Measurements from ENCODE around the gene MLC1.

Gene MLC1

DNA sequence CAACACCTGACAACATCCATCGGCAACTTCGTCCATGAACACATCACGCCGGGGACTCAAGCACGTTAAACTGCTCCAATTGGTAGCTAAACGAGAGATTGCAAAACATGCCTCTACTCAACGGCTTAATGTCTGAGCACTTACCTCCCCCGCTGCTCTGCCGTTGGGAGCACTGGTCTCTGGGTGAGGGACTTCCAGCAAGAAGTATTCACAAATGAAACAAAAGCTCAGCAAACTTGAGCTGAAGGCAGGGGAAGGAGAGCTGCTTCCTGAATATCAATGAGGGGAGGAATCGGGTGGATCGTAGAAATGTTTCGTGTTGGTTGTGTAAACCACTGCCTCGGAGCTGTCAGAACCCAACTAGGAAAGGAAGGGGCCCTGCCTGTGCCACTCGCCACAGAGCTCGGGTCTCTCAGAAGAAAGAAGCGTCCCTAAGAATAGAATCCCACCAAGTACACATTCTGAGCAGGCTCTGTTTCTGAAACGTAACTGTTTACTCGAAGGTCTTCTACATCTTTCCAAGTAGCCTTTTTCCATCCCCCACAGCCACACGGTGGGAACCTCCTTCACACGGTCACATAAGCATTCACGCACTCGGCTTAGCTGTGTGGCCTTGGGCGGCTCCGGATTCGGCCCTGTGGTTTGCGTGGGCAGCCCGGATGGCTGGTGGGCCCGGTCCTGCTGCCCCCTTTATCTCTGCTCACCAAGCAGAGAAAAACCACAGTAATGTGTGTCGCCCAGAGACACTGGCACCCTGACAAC, at the start of gene MLC1:
Gene MLC1 (minus strand): TSS at position 216 of the 762 bp plus-strand sequence. CDS start 524 bp downstream, outside the sequence.
- DNase-seq (ENCODE audit: low read depth in 2 of 2) = no peak

DNA sequence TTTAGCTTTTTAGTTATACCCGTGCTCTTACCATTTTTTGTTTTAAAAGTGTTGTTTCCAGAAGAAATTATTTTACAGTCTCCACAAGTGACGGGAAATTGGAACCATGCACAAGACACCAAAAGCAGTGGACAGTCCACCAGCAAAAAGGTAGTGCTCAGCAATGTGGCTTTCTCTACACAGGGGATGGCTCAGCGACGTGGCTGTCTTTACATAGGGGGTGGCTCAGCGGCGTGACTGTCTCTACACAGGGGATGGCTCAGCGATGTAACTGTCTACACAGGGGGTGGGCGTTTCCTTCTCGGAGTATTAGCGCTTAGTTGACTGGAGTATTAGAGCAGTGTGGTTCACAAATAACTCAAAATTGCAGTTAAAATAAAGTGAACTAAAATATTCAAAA, 49.3 kb upstream of the MLC1 start:
- DNase-seq (ENCODE audit: low read depth in 2 of 2) = no peak

DNA sequence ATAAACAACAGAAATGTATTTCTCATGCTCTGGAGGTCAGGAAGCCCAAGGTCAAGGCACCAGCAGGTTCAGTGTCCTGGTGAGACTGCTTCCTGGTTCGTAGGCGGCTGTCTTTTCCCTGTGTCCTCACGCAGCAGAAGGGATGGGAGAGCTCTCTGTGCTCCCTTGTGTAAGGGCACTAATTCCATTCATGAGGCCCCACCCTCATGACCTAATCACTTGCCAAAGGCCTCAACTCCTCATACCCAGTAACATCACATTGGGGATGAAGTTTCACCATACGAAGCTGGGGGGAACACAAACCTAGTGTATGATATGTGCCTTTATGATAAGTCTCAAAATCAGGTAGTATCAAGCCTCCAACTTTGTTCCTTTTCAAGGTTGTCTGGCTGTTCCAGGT, 46.7 kb upstream of the MLC1 start:
- no peak for DNase-seq (ENCODE audit: low read depth in 2 of 2)

DNA sequence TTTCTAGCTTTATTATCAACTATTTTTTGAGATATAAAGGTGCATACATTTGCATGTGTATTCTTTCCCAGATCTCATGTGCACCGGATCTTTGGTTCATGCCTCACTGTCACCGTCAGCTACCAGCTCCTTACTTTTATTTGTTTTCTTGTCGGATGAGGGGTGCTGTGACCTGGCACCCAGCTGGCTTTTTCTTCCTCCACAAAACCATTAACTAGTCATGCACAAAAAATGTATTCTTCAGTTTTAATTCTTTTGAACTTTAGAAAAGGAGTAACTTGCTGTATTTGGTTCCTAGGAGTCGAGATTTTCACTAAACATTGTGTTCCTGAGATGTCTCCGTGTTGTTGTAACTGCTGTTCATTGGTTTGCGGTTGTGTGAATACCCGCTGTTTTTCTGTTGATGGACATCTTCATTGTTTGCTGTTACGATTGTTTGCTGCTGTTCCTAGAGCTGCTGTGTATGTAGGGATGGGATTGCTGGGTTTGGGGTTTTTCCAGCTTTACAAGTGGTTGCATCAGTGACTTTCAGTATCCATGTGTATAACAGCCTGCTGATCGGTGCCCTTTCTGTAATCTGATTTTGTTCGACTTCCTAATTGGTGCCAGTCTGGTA, 44.0 kb upstream of the MLC1 start:
- DNase-seq (ENCODE audit: low read depth in 2 of 2) = no peak

DNA sequence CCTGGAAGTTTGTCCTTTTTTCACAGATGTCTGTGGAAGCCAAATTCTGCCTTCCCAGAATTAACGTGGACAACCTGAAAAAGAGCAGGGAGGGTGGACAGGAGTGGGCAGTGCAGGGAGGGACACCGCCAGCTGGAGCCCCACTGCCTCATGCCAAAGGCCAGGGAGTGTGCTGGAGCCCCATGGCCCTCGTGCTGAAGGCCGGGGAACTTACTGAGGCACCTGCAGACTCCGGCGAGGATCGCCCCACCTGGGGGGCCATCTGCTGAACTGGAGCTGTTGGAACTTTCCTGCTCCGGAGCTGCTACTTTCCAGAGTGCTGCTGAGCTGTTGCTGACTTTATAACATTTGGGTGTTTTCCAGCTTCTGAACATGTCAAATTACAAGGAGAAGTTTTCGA, 39.8 kb upstream of the MLC1 start:
- no peak for DNase-seq (ENCODE audit: low read depth in 2 of 2)

DNA sequence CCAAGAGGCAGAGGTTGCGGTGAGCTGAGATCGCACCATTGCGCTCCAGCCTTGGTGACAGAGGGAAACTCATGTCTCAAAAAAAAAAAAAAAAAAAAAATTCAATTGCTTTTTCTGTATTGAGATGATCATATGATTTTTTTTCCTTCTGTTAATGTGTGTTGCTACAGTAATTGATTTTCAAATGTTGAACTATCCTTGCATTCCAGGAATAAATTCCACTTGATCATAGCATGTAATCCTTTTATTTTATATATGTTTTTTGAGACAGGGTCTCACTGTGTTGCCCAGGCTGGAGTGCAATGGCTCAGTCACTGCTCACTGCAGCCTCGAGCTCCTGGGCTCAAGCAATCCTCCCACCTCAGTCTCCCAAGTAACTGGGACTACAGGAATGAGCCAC, 37.9 kb upstream of the MLC1 start:
- no peak for DNase-seq (ENCODE audit: low read depth in 2 of 2)

DNA sequence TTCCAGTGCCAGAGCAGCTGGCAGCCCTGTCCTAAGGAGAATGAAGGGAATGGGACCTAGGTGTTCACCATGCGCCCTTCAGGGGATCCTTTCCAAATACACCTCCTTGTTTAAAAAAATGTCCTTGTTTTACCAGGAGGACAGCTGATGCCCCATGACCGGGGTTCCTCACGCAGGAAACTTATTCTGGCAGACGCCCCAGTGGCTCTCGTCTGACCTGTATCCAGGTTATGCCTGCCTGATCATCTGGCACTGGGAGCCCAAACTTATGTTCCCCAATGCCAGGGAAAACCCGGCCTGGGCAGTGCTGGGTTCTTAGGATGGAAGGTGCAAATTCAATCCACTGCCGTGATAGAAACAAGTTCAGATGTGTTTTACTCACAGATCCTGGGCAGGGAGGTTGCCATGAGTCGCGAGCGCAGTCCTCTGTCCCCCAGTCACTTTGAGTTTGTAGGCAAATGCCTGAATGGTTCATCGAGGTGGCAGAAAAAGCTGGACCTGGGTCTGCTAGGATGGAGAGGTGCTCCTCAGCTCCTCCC, 36.0 kb upstream of the MLC1 start:
- DNase-seq (ENCODE audit: low read depth in 2 of 2) = no peak

DNA sequence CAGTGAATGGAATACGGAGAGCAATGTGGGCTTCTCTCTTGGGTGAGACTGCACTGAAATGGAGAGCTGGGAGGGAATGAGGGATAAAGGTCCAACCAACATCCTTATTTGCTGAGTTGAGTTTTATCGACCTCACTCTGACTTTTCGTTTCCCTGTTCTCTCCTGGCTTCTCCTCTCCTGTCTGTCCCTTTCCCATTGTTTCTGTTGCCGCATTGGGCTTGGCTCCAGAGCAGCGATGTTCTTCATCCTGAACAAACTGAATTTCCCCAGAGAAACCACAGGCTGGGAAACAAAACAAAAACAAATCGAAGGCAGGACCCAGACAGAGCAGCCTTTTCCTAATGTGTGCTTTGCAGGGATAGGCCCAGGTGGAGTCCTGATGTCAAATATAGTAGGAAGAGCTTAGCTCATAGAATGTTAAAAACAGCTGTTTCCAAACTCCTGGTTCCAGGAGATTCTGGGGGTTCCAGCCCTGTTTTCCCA, 34.6 kb upstream of the MLC1 start:
- no peak for DNase-seq (ENCODE audit: low read depth in 2 of 2)

DNA sequence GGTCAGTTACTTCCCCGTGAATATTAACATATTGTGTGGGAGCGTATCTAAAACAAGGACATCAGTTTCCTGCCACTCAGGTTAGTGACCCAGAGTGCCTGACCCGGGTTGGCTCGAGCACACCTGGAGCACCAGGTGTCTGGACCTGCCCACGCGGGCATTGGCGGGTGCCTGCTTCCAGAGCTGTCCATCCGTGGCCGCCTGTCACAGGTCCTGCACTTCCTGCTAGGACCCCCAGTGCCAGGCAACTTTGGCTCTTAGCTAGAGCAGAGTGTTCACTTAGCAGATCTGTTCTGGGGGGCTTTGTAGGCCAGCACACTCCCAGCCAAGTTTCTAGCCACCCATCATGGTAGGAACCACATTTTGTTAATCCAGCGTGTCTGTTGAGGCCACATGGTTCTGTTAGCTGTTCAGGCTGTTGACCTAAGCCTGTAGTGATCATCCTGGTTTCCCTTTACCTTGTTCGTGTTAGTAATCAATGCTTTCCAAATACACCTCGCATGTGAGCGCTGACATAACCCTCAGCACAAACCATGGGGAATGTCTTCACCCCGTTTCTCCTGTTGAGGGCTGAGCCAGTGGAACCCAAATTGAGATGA, 34.0 kb upstream of the MLC1 start:
- DNase-seq (ENCODE audit: low read depth in 2 of 2) = no peak

DNA sequence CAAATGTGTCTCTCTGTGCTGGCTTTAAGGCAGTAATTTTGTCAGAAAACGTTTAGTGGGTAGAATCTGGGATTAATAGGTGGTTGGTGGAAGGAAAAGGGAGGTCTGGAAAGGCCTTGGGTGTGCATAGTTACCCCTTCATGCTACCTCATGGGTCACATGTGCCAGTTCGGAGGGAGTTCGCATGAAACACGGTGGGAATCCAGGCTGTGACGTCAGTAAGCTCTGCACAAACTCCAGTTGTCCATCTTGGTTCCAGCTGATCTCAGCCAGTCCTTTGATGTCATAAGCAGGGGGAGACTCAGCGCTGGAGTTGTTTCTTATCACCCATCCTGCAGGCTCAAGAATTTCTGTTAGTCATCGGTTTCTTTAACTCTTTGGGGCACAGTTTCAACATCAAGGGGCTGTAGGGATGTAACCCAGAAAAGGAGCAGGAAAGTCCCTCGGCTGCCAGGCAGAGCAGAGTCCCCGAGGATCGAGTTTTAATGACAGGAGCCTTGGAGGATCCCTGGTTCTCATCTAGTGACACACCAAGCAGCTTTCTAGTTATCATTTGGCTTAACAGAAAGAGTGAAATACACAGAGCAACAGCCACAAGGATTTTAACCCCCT, 33.4 kb upstream of the MLC1 start:
- DNase-seq (ENCODE audit: low read depth in 2 of 2) = no peak

DNA sequence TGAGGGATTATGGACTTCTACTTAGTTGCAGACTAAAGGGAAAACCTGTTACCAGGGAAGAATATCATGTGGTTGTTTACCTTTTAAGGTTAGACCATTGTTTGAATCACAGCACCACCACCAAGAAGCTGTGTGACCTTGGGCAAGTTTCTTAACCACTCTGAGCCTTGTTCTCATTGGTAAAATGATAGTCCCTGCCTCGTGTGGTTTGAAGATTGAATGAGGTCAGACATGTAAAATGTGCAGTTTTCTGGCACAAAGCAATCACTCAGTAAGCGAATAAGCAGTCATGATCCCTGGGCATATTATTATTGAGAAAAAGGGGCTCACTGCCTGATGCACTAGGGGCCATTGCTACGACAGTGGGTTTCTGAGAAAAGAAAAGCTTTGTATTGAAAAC, 32.9 kb upstream of the MLC1 start:
- DNase-seq (ENCODE audit: low read depth in 2 of 2) = no peak

DNA sequence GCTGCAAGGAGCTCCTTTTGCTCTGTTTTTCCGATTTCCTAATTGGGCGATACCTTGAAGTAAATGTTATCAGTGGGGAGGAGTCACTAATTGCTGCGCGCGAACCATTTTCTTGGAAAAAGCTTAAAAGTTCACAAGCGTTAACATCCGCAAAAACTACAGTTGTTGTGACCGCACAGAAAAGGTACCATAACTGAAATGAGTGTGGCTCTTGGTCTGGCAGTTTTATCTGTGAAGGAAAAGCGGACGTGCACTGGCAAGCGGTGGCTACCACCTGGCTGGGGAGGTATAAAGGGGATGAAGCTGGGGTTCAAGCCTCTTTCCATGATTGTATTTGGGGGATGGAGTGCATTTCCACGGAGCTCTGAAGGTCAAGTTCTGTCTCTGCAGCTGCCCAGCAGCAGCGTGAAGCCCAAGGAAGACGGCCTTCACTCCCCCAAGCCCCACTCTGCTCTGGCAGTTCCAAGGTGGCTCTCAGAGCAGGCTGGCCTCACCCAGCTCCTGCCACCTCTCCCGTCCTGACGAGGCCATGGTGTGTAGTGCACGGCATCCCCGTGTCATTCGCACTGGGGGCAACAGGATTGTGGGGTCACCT, 32.0 kb upstream of the MLC1 start:
- no peak for DNase-seq (ENCODE audit: low read depth in 2 of 2)

DNA sequence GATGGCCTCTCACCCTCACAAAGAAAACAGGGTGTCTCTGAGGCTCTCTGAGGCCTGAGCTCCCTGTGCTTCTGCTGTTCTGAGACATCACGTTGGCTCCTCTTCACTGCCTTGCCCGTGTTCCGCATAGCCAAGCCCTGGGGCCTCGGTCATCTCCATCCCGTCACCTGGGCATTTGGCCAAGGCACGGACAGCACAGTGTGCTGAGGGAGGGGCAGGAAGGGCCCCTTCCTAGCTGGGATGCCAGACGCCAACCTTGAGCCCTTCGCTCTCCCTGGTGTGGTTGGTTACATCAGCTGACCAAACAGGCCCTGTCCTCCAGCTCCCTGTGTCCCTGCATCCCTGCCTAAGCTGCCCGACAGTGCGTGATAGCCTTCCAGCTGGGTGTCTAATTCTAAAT, 30.5 kb upstream of the MLC1 start:
- DNase-seq (ENCODE audit: low read depth in 2 of 2) = no peak

DNA sequence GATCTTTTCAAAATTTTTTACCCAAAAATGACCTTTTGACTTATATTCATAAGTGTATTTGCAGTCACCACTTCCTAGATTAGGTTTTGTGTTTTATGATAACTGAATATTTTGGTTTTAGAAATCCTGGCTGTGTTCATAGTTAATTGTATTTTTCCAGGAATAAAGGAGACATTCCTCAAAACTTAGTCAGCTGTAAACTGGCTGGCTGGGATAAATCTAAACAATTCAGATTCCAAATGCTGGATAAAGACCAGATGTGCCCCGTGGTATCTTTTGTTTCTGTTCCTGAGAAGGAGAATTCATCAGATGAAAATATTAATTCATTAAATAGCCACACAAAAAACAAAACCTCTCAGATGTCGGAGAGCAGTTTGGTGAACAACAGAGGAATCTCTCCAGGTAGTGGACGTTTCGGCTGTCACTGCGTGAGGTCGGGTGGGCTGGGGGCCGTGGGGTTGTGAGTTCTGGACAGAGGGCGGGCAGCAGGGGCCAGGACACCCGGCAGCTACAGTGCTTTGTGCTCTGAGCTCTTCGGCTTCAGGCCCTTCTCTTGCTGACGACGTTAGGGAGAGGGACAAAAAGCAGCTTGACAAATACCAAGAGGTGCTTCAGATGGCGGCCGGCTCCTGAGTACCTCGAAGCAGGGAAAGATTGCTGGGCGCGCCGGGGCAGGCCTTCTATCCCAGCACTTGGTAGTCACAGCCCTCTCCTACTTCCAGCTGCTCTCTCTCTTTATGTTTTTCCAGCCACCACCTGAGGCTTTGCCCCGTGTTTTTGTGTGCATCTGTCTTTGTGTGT, 29.2 kb upstream of the MLC1 start:
- no peak for DNase-seq (ENCODE audit: low read depth in 2 of 2)

DNA sequence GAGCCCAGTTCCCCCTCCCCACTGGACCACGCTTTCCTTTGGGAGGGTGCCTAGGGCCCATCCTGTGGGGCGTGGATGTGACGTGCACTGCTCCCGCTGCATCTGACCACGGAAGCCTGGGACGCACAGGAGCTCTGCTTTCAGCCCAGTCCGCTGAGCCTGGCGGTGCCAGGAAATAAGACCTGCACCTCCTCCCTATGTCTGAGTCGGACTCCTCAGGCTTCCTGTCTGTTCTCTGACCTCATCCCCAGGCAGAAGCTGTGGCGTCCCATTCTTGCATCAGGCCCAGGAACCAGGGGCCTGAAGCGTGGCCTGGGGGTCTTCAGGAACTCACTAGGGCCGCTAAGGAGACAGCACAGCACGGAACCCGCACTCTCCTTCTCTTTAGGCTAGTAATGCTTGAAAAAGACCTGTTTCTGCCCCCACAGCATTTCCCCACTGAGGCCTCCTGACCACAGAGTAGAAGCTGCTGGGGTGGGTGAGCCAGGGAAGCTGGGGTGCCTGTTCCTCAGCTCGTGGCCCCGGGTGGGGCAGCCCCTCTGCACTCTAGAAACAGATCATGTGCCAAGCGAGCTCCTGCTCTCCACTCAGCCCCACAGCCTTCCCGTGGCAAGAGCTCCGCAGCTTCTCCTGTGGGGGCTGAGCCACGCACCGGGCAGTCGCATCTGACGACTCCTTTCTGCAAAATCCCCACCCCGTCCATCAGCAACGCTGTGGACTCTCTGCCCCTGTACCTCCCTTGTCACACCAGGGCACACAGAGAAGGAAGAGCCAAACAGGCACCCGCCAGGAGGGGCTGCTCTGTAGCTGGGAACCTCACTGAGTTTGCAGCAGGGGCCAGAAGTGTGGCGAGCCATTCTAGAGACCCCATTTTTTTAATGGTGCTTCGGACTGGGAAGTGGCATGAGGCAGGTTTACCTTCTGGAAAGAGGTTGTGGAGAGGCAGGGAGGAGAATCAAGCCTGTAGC, 27.2 kb upstream of the MLC1 start:
- no peak for DNase-seq (ENCODE audit: low read depth in 2 of 2)

DNA sequence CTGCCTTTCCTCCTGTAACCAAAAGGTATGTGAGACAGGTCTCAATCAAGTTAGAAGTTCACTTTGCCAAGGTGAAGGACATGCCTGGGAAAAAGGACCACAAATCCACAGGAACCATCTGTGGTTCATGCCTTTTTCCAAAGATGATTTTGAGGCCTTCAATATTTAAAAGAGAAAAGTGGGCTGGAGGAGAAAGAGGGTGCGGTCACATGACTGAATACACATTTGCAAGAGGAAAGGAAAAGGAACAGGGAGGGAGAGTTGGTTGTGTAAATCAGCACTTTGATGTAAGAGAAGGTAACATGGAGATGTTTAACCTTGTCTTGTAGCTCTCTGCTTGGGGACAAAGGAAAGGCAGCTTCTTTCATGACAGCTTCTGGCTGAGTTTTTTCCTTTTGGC, 25.8 kb upstream of the MLC1 start:
- no peak for DNase-seq (ENCODE audit: low read depth in 2 of 2)

DNA sequence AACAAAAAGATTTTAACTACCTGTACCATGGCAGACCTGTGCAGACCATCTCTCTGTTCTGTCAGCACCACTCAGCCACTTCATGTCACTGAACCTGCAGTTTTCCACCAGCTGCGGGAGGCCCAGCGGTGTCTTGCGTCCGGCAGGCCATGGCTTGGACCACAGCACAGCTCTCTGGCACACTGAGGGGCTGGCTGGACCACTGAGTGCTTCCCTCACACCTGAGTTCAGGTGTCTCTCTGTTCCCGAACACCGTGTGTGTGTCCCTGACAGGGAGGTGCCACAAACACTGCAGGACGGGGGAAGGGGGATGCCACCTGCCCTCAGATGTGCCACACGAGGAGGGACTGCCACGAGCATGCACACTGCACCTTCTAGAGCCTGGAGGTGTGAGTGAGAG, 22.3 kb upstream of the MLC1 start:
- no peak for DNase-seq (ENCODE audit: low read depth in 2 of 2)

DNA sequence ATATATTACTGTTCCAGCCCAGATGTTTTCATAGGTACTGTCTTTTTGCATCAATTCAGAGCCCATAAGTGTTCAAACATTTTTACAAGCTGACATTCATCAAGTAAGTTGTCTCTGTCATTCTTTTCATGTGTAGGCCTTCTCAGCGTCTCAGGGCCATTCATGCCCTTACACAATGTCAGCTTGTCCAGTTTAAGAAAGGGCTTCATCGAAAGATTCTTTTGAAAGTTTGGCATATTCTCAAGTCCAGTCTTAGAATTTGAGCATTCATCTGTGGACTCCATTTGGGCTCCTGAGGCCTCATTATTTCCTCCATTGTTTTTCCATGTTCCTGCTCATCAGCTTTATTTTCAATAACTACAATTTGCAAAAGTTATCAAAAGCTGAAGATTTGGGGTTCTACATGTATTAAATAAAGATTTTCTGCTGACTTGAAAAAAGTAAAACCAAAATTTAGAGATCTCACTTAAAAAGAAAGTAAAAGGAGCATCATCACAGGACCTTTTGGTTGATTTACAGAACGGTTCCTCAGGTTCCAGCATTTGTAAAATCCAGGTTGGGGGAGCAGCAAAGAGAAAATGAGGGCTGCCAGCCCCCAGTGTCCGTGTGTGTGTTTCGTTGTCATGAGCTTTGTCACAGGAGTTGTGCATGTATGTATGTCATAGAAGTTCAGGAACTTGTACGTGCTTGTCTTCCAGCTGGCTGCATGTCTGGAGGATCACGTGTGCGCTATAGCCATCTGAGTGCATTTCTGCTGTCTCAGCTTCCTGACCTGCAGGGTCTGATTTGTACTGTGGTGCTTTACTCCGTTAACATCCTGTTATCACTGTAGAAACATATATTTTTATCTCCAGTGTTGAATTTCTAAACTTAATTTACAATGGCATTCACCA, 20.2 kb upstream of the MLC1 start:
- no peak for DNase-seq (ENCODE audit: low read depth in 2 of 2)

DNA sequence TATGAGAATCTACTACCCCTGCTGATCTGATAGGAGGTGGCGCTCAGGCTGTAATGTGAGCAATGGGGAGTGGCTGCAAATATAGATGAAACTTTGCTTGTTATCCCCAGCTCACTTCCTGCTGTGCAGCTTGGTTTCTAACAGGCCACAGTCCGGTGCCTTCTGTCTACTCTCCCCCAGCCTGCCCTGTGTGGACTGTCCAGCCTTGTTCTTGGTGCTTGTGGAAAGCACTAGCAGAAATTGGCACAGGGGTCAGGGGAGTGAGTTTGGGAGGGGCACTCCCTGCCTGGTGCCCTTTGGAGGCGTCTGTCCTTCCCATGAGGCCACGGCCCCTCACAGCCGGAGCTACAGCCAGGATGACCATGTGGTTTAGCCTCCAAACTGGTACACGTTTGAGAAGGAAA, 18.9 kb upstream of the MLC1 start:
- no peak for DNase-seq (ENCODE audit: low read depth in 2 of 2)
